ENCODE results near the gene DDX51. TPM values are rescaled to one million over a fixed set of nuclear protein-coding genes. Genes with fewer than 3 reads are reported as not detected.
"Not testable (repeated sequence)": the region's sequence is repeated elsewhere in the genome, so short reads cannot be mapped to it uniquely, and the experiment has no call there.

Gene DDX51
- total RNA-seq, 1 donor from 2014 or later, result 39.9 TPM

GRCh38 chr12:132151145-132151765 is 7.1 kb upstream of the DDX51 start:
- H3K4me1 Mint-ChIP-seq, result peaks cover 8% of the 10 kb centered on the region
- DNase-seq, result no peak
- CTCF ChIA-PET, result no interaction called here

GRCh38 chr12:132150780-132151144 is 6.6 kb upstream of the DDX51 start:
- no peak for ATAC-seq (ENCODE audit: low read depth)
- CTCF ChIA-PET, result no interaction called here
- Mint-ChIP-seq H3K27me3 (no peaks in the 10 kb centered on the region), H3K36me3 (ENCODE audit: low read depth) (peaks cover 24% of the 10 kb centered on the region), H3K4me1 (peaks cover 13% of the 10 kb centered on the region), H3K4me3 (no peak overlapping the region), H3K27ac (no peak overlapping the region), H3K9me3 (no peaks in the 10 kb centered on the region)
- no peak for TF ChIP-seq CTCF (IDR thresholded peaks at IDR 0.05)
- POLR2A ChIA-PET, result no interaction called here
- intact Hi-C loops (cut with micrococcal nuclease), result no loop called here
- DNase-seq, result no peak

More at GRCh38 chr12:132151145-132151765, 7.1 kb upstream of the DDX51 start:
- no peak for TF ChIP-seq CTCF (IDR thresholded peaks at IDR 0.05)
- Mint-ChIP-seq H3K36me3 (ENCODE audit: low read depth) (peaks cover 21% of the 10 kb centered on the region), H3K27ac (no peak overlapping the region), H3K4me3 (no peak overlapping the region), H3K27me3 (no peaks in the 10 kb centered on the region), H3K9me3 (no peaks in the 10 kb centered on the region)
- POLR2A ChIA-PET, result no interaction called here
- ATAC-seq (ENCODE audit: low read depth), result no peak
- intact Hi-C loops (cut with micrococcal nuclease), result no loop called here

- H3K4me3 Mint-ChIP-seq; CTCF ChIA-PET; H3K27ac Mint-ChIP-seq; H3K9me3 Mint-ChIP-seq; H3K27me3 Mint-ChIP-seq; intact Hi-C loops (cut with micrococcal nuclease); ATAC-seq (ENCODE audit: low read depth); DNase-seq; POLR2A ChIA-PET: not testable (repeated sequence)
- Mint-ChIP-seq H3K36me3 (ENCODE audit: low read depth) (peaks cover 25% of the 10 kb centered on the region), H3K4me1 (peaks cover 23% of the 10 kb centered on the region)
These were observed 5.4 kb upstream of the DDX51 start for GRCh38 chr12:132149526-132149925.

GRCh38 chr12:132148368-132149045 is 4.4 kb upstream of the DDX51 start:
- ATAC-seq (ENCODE audit: low read depth), result no peak
- no peaks in the 10 kb centered on the region for H3K27me3 Mint-ChIP-seq
- H3K36me3 Mint-ChIP-seq (ENCODE audit: low read depth), result peaks cover 27% of the 10 kb centered on the region
- POLR2A ChIA-PET, result no interaction called here
- intact Hi-C loops (cut with micrococcal nuclease), result no loop called here
- H3K4me1 Mint-ChIP-seq, result peaks cover 25% of the 10 kb centered on the region
- H3K9me3 Mint-ChIP-seq, result no peaks in the 10 kb centered on the region
- no peak overlapping the region for H3K4me3 Mint-ChIP-seq
- no peak overlapping the region for H3K27ac Mint-ChIP-seq
- no peak for DNase-seq
- no peak for TF ChIP-seq CTCF (IDR thresholded peaks at IDR 0.05)
- CTCF ChIA-PET, result no interaction called here

- ChIA-PET POLR2A (interaction anchor here (0.5 kb wide), 1 partner anchor 73 kb away, joined by 3 read pairs; no protein-coding TSS in a partner anchor), CTCF (no interaction called here)
- Mint-ChIP-seq H3K4me3 (no peak overlapping the region), H3K9me3 (no peaks in the 10 kb centered on the region), H3K27me3 (no peaks in the 10 kb centered on the region), H3K4me1 (peaks cover 32% of the 10 kb centered on the region), H3K27ac (no peak overlapping the region), H3K36me3 (ENCODE audit: low read depth) (peaks cover 29% of the 10 kb centered on the region)
- no peak for TF ChIP-seq CTCF (IDR thresholded peaks at IDR 0.05)
- DNase-seq, result peak; percentile 12
- intact Hi-C loops (cut with micrococcal nuclease), result no loop called here
- ATAC-seq (ENCODE audit: low read depth), result no peak
These were observed 3.6 kb upstream of the DDX51 start for GRCh38 chr12:132147423-132148367.

Measured in activated B cell treated with CpG ODN at 0.5 μM for 24 hours (primary cell).